SU-DHL-6 (cell line): Measurements from ENCODE around the gene MBD4.

Source experiments
- H2AFZ ChIP-seq: fragments of 200-600 bp; sonication (generic); 2 replicates; pipeline ENCODE4 v1.6.1; 2014; ENCODE audit warnings: low read depth, mild to moderate bottlenecking, moderate library complexity, mixed read lengths, antibody characterized with exemption, low read length; ENCODE audit not compliant: severe bottlenecking
- H3F3A ChIP-seq: fragments of 200-600 bp; shearing (Covaris generic); 2 replicates; pipeline ENCODE4 v1.6.0; 2016; ENCODE audit warnings: antibody characterized with exemption, mild to moderate bottlenecking; ENCODE audit not compliant: insufficient read depth
- H3K27ac ChIP-seq: fragments of 200-600 bp; sonication (generic); 2 replicates; pipeline ENCODE4 v1.5.1; 2016; ENCODE audit warnings: low read depth, mild to moderate bottlenecking, low read length, moderate library complexity, mixed read lengths
- H3K27me3 ChIP-seq: fragments of 200-600 bp; sonication (generic), shearing (Covaris generic); 2 replicates; pipeline ENCODE4 v1.6.0; 2014; ENCODE audit warnings: mild to moderate bottlenecking, low read length
- H3K36me3 ChIP-seq: fragments of 200-600 bp; sonication (generic); 2 replicates; pipeline ENCODE4 v1.6.1; 2014; ENCODE audit warnings: mild to moderate bottlenecking, low read length, mixed read lengths
- H3K4me2 ChIP-seq: fragments of 300-600, 200-600 bp; shearing (Covaris generic), sonication (generic); 2 replicates; pipeline ENCODE4 v1.6.0; 2014; ENCODE audit warnings: low read length, low read depth, mild to moderate bottlenecking; ENCODE audit not compliant: poor library complexity, severe bottlenecking
- H3K4me3 ChIP-seq: fragments of 200-600 bp; sonication (generic); 2 replicates; pipeline ENCODE4 v1.5.1; 2014; ENCODE audit warnings: antibody characterized with exemption, low read length, mild to moderate bottlenecking, mixed read lengths; ENCODE audit not compliant: insufficient read depth, poor library complexity, severe bottlenecking
- H3K79me2 ChIP-seq: fragments of 200-600 bp; sonication (generic); 2 replicates; pipeline ENCODE4 v1.6.1; 2014; ENCODE audit warnings: mild to moderate bottlenecking, low read length, moderate library complexity; ENCODE audit not compliant: insufficient read depth
- H3K9ac ChIP-seq: fragments of 200-600 bp; sonication (generic); 2 replicates; pipeline ENCODE4 v1.7.0; 2014; ENCODE audit warnings: mild to moderate bottlenecking, low read length
- H3K9me2 ChIP-seq: fragments of 200-600 bp; sonication (generic); replicated peaks from 2 replicates; pipeline ENCODE4 v1.6.1; 2014; ENCODE audit warnings: low read length; ENCODE audit not compliant: insufficient read depth
- H3K9me3 ChIP-seq: fragments of 200-600 bp; sonication (generic); 2 replicates; pipeline ENCODE4 v1.6.1; 2014; ENCODE audit warnings: low read length, mixed read lengths; ENCODE audit not compliant: insufficient read depth
- H4K20me1 ChIP-seq: fragments of 200-600 bp; sonication (generic); 2 replicates; pipeline ENCODE4 v1.6.1; 2014; ENCODE audit warnings: low read depth, mild to moderate bottlenecking, antibody characterized with exemption, low read length, moderate library complexity, mixed read lengths
- CTCF ChIP-seq: fragments of 200-600 bp; sonication (generic); IDR thresholded peaks from one replicate; pipeline ENCODE4 v1.5.1; 2017; ENCODE audit warnings: antibody characterized with exemption, mild to moderate bottlenecking, low read length, moderate library complexity; ENCODE audit not compliant: insufficient read depth, poor library complexity, severe bottlenecking
- EZH2phosphoT487 ChIP-seq: fragments of 200-600 bp; sonication (generic), shearing (Covaris generic); conservative IDR thresholded peaks from 2 replicates; pipeline ENCODE4 v1.6.1; 2018; ENCODE audit warnings: mild to moderate bottlenecking, antibody characterized with exemption, low read length, moderate library complexity, mixed read lengths

Gene MBD4

GRCh38 chr3:129383292-129383860 is 56.4 kb downstream of the MBD4 start:
- Histone ChIP-seq H4K20me1 (no peaks in the 10 kb centered on the region), H3F3A (no peaks in the 10 kb centered on the region), H3K36me3 (no peaks in the 10 kb centered on the region), H3K4me2 (no peak overlapping the region), H3K4me3 (no peak overlapping the region), H3K9ac (no peak overlapping the region), H3K79me2 (no peaks in the 10 kb centered on the region), H3K27ac (no peak overlapping the region), H2AFZ (no peak overlapping the region), H3K9me3 (peaks cover 16% of the 10 kb centered on the region; the same call in 1 of the 2 replicates), H3K9me2 (no peaks in the 10 kb centered on the region), H3K27me3 (no peaks in the 10 kb centered on the region)
- TF ChIP-seq CTCF (peak; percentile 88), EZH2phosphoT487 (no peak)

- H3K79me2 ChIP-seq = no peaks in the 10 kb centered on the region
- H3K27ac ChIP-seq = no peak overlapping the region
- H3K4me3 ChIP-seq = no peak overlapping the region
- H4K20me1 ChIP-seq = no peaks in the 10 kb centered on the region
- no peaks in the 10 kb centered on the region for H3K27me3 ChIP-seq
- no peak overlapping the region for H3K9ac ChIP-seq
- TF ChIP-seq EZH2phosphoT487 = no peak
- TF ChIP-seq CTCF = no peak
- H3K9me2 ChIP-seq = no peaks in the 10 kb centered on the region
- peaks cover 26% of the 10 kb centered on the region; the same call in 1 of the 2 replicates for H3K9me3 ChIP-seq
- H3K4me2 ChIP-seq = no peak overlapping the region
- no peak overlapping the region for H2AFZ ChIP-seq
- H3F3A ChIP-seq = no peaks in the 10 kb centered on the region
- no peaks in the 10 kb centered on the region for H3K36me3 ChIP-seq
Observed at GRCh38 chr3:129382366-129382765, 57.4 kb downstream of the MBD4 start.
